Measurements from ENCODE around the gene SORCS2.

The SORCS2 gene

GRCh38 chr4:7338059-7338452, 145.7 kb downstream of the SORCS2 start:
- DNase-seq (ENCODE audit: low read depth, low spot score) = no peak

DNA sequence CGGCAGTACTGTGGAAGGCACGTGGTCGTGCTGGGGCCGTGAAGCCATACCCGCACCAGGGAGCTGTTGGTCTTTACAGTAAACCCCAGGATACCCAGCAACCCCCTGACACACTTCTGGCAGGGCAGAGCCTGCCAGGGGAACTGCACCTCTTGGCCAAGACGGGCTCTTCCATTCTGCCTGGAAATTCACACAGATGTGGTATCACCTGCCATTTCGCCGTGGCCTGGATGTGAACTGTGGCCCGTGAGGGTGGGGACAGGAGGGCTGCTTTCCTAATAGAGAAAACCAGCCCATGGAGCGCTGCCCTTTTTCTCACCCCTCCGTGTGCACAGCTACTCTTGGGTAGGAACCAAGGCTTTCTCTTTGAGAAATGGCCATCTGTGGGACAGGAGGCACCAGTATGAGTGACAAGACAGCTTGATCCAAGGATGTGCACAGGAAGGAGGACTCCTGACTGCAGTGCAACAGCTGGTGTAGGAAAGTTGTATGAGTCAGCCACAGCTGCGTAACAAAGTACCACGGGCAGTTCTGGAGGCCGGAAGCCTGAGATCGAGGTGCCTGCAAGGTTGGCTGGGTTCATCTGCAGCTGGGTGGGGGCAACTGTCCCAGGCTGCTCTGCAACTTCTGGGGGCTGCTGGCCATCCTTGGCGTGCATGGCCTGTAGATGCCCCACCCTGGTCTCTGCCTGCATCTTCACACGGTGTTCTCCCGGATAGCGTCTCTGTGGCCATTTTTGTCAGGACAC, 146.7 kb downstream of the SORCS2 start:
- DNase-seq (ENCODE audit: low read depth, low spot score) = no peak

DNA sequence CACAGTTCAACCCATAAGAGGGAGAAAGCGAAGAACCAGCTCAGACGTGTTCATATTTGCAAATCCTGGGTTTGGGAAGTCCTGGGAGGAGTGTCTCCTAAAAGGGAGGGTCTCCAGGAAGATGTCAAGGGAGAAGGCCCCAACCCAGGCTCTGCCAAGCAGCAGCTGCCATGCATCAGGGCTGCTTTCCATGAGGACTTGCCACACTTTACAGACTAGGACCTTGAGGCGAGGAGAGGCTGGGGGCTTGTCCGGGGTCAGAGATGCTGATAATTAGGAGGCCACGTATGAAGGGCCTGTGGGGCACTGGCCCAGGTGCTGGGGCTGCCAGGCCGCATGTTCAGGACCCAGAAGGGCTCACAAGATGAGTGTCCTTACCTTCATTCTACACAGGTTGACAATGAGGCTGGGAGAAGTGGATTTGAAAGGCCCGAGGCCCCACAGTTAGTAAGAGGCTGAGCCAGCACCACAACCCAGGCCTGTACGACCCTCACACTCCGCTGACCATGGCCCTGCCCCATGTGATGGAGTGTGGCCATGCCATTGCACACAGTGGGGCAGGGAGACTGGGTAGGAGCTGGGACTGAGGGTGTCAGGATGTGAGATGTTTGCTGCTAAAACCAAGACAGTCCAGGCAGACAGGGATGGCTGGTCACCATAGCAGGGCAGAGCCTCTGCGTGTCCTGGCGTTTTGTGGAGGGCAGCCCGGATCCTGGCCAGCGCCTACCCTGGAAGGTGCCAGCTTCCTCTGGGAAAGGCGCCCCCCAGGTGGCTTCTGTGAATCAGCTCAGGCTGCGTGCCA, 147.6 kb downstream of the SORCS2 start:
- DNase-seq (ENCODE audit: low read depth, low spot score) = no peak

- DNase-seq (ENCODE audit: low read depth, low spot score) = no peak
These were observed 148.5 kb downstream of the SORCS2 start for GRCh38 chr4:7340553-7341433.

- no peak for DNase-seq (ENCODE audit: low read depth, low spot score)
These were observed 149.3 kb downstream of the SORCS2 start for GRCh38 chr4:7341491-7342222.

DNA sequence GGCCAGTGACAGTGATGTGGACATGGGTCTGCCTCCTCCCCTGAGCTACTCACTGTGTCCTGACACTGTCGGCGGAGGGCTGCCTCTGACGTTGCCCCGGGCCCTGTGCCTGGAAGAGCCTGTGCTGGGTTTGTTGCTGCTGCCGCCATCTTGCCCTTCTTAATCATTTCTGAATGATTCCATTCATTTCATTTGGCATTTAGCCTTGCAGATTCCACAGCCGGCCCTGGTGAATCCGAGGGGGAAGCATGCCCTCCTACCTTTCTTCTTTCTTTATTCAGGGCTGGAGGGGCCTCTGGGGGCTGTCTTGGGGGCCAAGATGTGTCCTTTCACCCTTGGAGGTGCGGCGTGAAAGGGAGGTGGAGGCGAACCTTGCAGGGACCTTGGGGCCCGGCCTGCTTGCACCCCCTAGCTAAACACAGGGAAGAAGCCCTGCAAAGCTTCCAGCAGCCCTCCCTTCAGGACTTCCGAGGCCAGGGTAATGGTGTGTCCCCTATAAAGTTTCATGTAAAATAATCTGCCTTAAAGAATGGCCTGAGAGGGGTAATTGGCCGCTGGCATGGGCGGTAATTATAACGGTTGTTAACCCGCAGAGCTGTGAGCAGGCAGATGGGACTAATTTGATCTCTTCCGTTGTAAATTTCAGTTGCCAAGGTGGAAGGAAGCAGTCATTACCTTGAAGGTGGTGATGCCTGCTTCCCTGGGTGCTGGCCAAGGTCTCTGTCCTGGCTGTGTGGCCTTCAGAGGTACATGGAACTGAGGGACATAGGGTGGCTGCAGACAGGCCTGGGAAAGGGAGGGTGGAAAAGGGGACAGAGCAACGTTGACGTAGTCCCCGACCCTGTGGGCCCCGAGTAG, 150.1 kb downstream of the SORCS2 start:
- DNase-seq (ENCODE audit: low read depth, low spot score) = no peak

DNA sequence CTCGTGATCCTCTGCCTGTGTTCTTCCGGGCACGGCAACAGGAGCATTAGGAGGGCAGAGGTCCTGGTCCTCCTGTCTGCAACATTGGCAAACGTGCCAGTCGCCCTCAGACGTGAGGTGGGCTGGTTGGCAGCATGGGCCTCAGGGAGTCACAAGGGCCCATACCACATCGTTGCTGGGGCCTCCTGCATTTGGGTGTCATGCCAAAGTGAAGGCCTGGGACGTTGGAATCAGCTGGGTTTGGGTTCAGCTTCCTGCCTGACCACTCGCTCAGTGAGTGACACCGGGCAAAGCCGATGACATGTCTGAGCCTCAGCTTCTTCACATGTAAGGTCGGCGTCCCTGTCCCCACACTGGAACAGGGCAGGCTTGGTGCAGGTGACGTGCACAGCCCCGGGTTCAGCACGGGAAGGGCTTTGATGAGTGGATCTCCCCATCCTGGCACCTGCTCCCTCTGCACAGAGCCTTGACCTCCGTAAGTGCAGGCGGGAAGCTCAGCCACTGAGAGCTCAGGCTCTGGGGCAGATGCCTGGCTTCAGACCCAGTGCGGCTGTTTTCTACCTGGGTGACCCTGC, 150.8 kb downstream of the SORCS2 start:
- no peak for DNase-seq (ENCODE audit: low read depth, low spot score)

DNA sequence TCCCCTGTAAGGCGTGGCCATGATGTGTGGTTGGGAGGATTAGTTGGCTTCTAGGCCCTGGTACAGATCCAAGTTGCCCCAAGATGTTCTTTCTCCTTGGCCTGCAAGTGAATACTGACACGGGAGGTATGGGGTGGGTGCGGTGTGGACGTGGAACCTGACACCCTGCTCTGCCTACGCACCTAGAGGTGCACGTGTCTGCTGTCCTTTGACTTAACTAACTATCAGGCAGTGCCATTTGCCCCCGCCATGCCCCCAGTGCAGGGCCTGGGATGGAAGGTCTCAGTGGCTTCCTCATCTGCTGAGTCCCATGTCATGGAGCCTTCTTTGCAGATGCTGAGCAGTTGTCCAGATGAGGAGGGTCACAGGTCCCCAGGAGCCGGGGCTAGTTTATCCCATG, 151.6 kb downstream of the SORCS2 start:
- DNase-seq (ENCODE audit: low read depth, low spot score) = no peak

DNA sequence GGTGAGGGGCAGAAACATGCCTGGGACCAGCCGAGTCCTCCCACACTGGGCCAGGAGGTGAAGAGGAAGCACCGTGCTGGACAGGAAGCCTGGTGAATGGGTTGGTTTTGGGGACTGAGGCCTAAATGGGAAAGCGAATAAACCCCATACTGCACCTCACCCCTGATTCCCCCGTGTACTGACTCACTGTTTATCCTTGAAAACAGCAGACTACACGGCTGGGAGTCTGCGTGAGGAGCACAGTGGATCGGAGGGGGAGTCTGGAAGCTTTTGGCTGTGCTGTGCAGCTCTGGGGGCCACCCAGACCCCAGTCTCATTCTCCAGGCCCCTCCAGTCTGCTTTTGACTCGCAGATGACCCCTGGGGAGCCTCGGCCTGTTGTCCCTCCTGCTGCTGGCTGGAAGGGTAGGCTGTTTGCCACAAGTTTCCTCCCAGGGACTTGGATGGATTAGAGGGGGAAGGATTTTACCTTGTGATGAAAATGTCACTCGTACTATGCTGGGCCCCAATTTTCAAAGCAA, 152.4 kb downstream of the SORCS2 start:
- DNase-seq (ENCODE audit: low read depth, low spot score) = no peak

- DNase-seq (ENCODE audit: low read depth, low spot score) = no peak
These were observed 155.6 kb downstream of the SORCS2 start for GRCh38 chr4:7347981-7348380.

GRCh38 chr4:7348946-7349900, 156.9 kb downstream of the SORCS2 start:
- no peak for DNase-seq (ENCODE audit: low read depth, low spot score)

DNA sequence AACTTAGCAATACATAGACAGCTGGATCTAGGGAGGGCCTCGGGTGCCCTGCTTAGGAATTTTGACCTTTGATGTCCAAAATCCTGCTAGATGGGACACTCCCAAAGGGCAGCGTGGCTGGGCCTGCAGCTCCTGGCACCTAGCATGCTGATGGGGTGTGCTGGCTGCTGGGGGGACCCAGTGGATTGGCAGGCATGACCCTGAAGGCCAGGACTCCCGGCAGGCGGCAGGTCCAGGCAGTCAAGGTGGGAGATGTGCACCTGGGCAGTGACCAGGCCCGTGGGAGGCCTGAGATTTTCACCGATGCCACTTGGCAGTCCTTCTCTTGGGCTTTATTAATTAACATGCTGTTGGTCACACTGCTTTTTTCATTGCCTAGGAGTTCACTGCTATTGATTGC, 158.1 kb downstream of the SORCS2 start:
- no peak for DNase-seq (ENCODE audit: low read depth, low spot score)

GRCh38 chr4:7351014-7351413, 158.7 kb downstream of the SORCS2 start:
- no peak for DNase-seq (ENCODE audit: low read depth, low spot score)

- DNase-seq (ENCODE audit: low read depth, low spot score) = no peak
These were observed 160.1 kb downstream of the SORCS2 start for GRCh38 chr4:7352486-7352885.

- no peak for DNase-seq (ENCODE audit: low read depth, low spot score)
These were observed 160.9 kb downstream of the SORCS2 start for GRCh38 chr4:7353046-7353790.

DNA sequence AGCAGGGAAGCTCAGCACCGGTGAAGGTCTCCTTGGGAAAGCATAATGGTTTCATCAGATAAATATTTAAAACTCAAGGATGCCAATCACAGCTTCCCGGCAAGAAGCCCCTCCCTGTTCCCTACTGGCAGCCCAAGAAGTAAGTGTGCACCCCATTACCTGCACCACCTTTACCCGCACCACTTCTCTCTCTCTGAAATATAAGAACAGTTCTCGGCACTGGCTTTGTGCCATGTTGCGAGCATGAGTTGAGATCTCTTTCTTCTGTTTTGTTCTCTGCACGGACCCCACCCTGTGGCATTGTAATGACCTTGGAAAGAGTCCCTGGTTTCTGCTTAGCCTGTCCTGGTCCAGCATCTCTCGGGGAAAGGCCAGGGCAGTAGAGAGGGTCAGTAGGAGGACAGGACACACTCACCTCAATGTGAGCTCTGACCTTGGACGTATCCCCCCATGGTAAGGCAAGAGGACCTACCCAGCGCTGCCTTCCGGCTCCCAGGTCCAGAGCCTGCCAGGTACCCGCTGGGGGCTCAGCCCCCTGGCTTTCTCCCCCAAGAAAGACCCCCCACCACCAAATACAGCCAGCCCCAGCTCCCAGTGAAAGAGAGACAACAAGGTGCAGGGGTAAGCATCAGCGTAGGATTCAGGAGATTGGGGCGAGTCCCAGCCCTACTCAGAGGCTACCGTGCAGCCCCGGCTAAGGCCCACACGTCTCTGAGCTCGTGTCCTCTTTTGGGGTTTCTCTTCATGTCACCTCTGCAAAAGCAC, 161.7 kb downstream of the SORCS2 start:
- no peak for DNase-seq (ENCODE audit: low read depth, low spot score)

DNA sequence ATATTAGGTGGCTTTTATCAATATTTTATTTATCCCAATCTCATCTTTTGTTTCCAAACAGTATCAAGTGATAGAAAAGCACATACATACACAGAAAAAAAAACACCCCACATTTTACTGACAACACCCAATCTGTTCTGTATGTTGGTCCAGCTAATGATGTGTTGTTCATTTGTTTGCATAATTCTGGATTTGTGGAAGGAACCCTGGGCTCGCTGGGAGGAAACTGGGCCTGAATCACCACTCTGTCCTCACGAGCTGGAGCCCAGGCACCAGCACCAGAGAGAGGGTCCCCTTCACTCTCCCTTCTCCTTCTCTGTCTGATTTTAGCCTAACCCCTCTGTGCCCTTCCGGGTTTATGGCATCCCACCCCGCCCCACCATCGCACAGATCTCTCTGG, 162.6 kb downstream of the SORCS2 start:
- no peak for DNase-seq (ENCODE audit: low read depth, low spot score)

Data from iPS DF 19.7 (cell line).